Testis (tissue), 3 donors: Measurements from ENCODE around the gene USP1. TPM values are rescaled to one million over a fixed set of nuclear protein-coding genes. Genes with fewer than 3 reads are reported as not detected.

Experiments
- DNase-seq: peaks from one replicate; pipeline ENCODE4 v3.0.0-alpha.2; 2019
- H3K27ac ChIP-seq, 2 donors: fragments of 200-600 bp; sonication (generic); one replicate each; pipeline ENCODE4 v1.5.1; 2019
- H3K27me3 ChIP-seq: fragments of 200-600 bp; sonication (generic); one replicate; pipeline ENCODE4 v1.5.1; 2019
- H3K36me3 ChIP-seq: fragments of 200-600 bp; sonication (generic); one replicate; pipeline ENCODE4 v1.5.1; 2017; ENCODE audit warnings: low read depth; ENCODE audit errors: missing control alignments
- H3K4me1 ChIP-seq: fragments of 200-600 bp; sonication (generic); one replicate; pipeline ENCODE4 v1.5.1; 2019
- H3K4me3 ChIP-seq, 2 donors: fragments of 200-600 bp; sonication (generic); one replicate each; pipeline ENCODE4 v1.5.1; 2017 to 2019
- H3K9me3 ChIP-seq: fragments of 200-600 bp; sonication (generic); one replicate; pipeline ENCODE4 v1.5.1; 2017
- POLR2A ChIP-seq: fragments of 450-650 bp; IDR thresholded peaks from one replicate; pipeline ENCODE4 v1.6.1; 2017; ENCODE audit warnings: antibody characterized with exemption, mild to moderate bottlenecking, moderate library complexity
- WGBS, 2 donors: methylation state at CpG; one replicate each; pipeline ENCODE4 v1.1.5; 2018; 5-methylcytosine and 5-hydroxymethylcytosine counted together
- intact Hi-C: fragments of 100-400 bp; cut with DNase I; formaldehyde crosslinking; loops from one replicate; pipeline ENCODE4 v1.15.1; 2023; ENCODE audit warnings: low total_unique reads
- polyA plus RNA-seq: library from polyadenylated mRNA; stranded (reverse); fragments of 350-450 nt; fragmentation: Illumina TruSeq; extraction: RNeasy Lipid Tissue Mini Kit (QIAGEN cat#74804); gene quantifications from one replicate; pipeline ENCODE4 v1.2.3, GENCODE V29; 2014; ENCODE audit warnings: low read depth, low replicate concordance; ENCODE audit not compliant: insufficient read depth
- total RNA-seq, 2 donors: library from RNA; depleted of rRNA; stranded (reverse); fragments of >200 nt; gene quantifications; one replicate each; pipeline ENCODE4 v1.2.3, GENCODE V29; 2016
- TF ChIP-seq, protein P1 (sequence below), 3 experiments: fragments of 450-650 bp in 2 of 3; fragments of 200-600 bp in 1 of 3; sonication (generic) in 1 of 3; IDR thresholded peaks; one replicate each; pipeline ENCODE4 v1.5.1; 2016 to 2019; ENCODE audit warnings: antibody characterized with exemption in 3 of 3, mild to moderate bottlenecking in 2 of 3, moderate library complexity in 1 of 3

Gene USP1
- total and polyA plus RNA-seq, 3 donors from 2014 or later: 43.5 to 58.1 (median 49.1) TPM

- Histone ChIP-seq H3K27ac (no peak overlapping the region), H3K27me3 (no peaks in the 10 kb centered on the region), H3K9me3 (no peaks in the 10 kb centered on the region), H3K4me3 (no peak overlapping the region), H3K36me3 (no peaks in the 10 kb centered on the region), H3K4me1 (no peaks in the 10 kb centered on the region)
- no peak for DNase-seq
- WGBS, 2 donors: 86 to 96% methylated on average over 3 of the region's 3 CpGs
- intact Hi-C loops: no loop called here
- TF ChIP-seq POLR2A: no peak
- TF ChIP-seq, protein P1, sequence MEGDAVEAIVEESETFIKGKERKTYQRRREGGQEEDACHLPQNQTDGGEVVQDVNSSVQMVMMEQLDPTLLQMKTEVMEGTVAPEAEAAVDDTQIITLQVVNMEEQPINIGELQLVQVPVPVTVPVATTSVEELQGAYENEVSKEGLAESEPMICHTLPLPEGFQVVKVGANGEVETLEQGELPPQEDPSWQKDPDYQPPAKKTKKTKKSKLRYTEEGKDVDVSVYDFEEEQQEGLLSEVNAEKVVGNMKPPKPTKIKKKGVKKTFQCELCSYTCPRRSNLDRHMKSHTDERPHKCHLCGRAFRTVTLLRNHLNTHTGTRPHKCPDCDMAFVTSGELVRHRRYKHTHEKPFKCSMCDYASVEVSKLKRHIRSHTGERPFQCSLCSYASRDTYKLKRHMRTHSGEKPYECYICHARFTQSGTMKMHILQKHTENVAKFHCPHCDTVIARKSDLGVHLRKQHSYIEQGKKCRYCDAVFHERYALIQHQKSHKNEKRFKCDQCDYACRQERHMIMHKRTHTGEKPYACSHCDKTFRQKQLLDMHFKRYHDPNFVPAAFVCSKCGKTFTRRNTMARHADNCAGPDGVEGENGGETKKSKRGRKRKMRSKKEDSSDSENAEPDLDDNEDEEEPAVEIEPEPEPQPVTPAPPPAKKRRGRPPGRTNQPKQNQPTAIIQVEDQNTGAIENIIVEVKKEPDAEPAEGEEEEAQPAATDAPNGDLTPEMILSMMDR (IDR thresholded peaks at IDR 0.05): no peak
Measured at GRCh38 chr1:62392951-62393350, 43.9 kb upstream of the USP1 start.

DNA sequence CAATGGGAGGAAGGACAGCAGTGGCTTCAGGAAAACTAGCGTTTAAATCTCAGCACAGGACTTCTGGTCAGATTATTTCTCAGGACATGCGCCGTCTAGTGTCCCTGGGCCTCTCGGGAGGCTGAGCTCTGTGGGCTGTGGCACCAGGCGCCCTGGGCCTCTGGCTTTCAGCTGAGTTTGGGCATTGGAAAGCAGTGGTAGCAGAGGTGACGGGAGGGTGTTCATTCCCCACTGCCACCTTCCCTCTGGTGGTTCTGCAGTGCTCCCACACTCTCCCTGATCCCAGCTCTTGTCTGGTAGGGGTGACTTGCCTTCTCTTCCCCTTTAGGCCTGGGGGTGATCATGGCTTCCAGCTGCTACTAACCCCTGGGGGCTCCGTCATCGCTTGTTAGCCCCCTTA is 42.2 kb upstream of the USP1 start:
- intact Hi-C loops: no loop called here
- H3K4me1 ChIP-seq: no peaks in the 10 kb centered on the region
- WGBS, 2 donors: 89 to 91% methylated on average over 8 of the region's 8 CpGs
- no peaks in the 10 kb centered on the region for H3K9me3 ChIP-seq
- no peaks in the 10 kb centered on the region for H3K27me3 ChIP-seq
- no peak for TF ChIP-seq POLR2A
- TF ChIP-seq, protein P1 (IDR thresholded peaks at IDR 0.05): no peak
- no peak for DNase-seq
- H3K27ac ChIP-seq: no peak overlapping the region
- H3K36me3 ChIP-seq: no peaks in the 10 kb centered on the region
- no peak overlapping the region for H3K4me3 ChIP-seq

GRCh38 chr1:62395291-62395690 is 41.6 kb upstream of the USP1 start:
- no peak for DNase-seq
- intact Hi-C loops: no loop called here

GRCh38 chr1:62396871-62397270 is 40.0 kb upstream of the USP1 start:
- 64 to 76% methylated on average over 6 of the region's 6 CpGs for WGBS, 2 donors
- Histone ChIP-seq H3K27ac (no peak overlapping the region), H3K4me3 (no peak overlapping the region), H3K9me3 (no peaks in the 10 kb centered on the region), H3K4me1 (no peaks in the 10 kb centered on the region), H3K36me3 (no peaks in the 10 kb centered on the region), H3K27me3 (no peaks in the 10 kb centered on the region)
- DNase-seq: no peak
- no peak for TF ChIP-seq POLR2A
- TF ChIP-seq, protein P1 (IDR thresholded peaks at IDR 0.05): no peak
- intact Hi-C loops: no loop called here

More at GRCh38 chr1:62395291-62395690, 41.6 kb upstream of the USP1 start:
- Histone ChIP-seq H3K9me3 (no peaks in the 10 kb centered on the region), H3K4me1 (no peaks in the 10 kb centered on the region), H3K27ac (no peak overlapping the region), H3K36me3 (no peaks in the 10 kb centered on the region), H3K4me3 (no peak overlapping the region), H3K27me3 (no peaks in the 10 kb centered on the region)
- WGBS, 2 donors: 54 to 60% methylated on average over 2 to 4 of the region's 4 CpGs
- no peak for TF ChIP-seq POLR2A
- TF ChIP-seq, protein P1 (IDR thresholded peaks at IDR 0.05): no peak

- no peak overlapping the region for H3K27ac ChIP-seq
- no peaks in the 10 kb centered on the region for H3K36me3 ChIP-seq
- H3K9me3 ChIP-seq: no peaks in the 10 kb centered on the region
- no peak overlapping the region for H3K4me3 ChIP-seq
- TF ChIP-seq, protein P1 (IDR thresholded peaks at IDR 0.05): no peak
- TF ChIP-seq POLR2A: no peak
- no peaks in the 10 kb centered on the region for H3K27me3 ChIP-seq
- no peaks in the 10 kb centered on the region for H3K4me1 ChIP-seq
- DNase-seq: no peak
- 94 to 95% methylated on average over 3 of the region's 3 CpGs for WGBS, 2 donors
- intact Hi-C loops: no loop called here
Measured at GRCh38 chr1:62397301-62397700, 39.5 kb upstream of the USP1 start.
